GM12878 (cell line): ENCODE results near the gene PITPNC1.

Experiments used
- ATF7 ChIP-seq: fragments of 450-650 bp; IDR thresholded peaks from 2 replicates; pipeline ENCODE4 v1.6.1; 2016; ENCODE audit warnings: low read depth, mild to moderate bottlenecking
- CTCF ChIP-seq, 3 experiments: IDR thresholded peaks in 2 of 3; conservative IDR thresholded peaks in 1 of 3; 2 replicates each; pipeline ENCODE4 v1.5.1; 2011; ENCODE audit warnings: low read depth in 3 of 3, low read length in 3 of 3, mild to moderate bottlenecking in 3 of 3, control low read depth in 2 of 3, moderate library complexity in 2 of 3, inconsistent platforms in 1 of 3, mixed read lengths in 1 of 3; ENCODE audit not compliant: control insufficient read depth in 2 of 3, insufficient read depth in 1 of 3; ENCODE audit errors: extremely low read depth in 1 of 3
- EP300 ChIP-seq, 2 experiments: fragments of 150-350 bp in 1 of 2; IDR thresholded peaks; 2 replicates each; pipeline ENCODE4 v1.6.1; 2011 to 2012; ENCODE audit warnings: low read depth in 2 of 2, low read length in 2 of 2, borderline replicate concordance in 1 of 2, improper control_type of control experiment in 1 of 2, inconsistent platforms in 1 of 2; ENCODE audit not compliant: control insufficient read depth in 1 of 2
- MTA3 ChIP-seq: IDR thresholded peaks from 2 replicates; pipeline ENCODE4 v1.6.1; 2012; ENCODE audit warnings: low read length, inconsistent platforms, borderline replicate concordance
- MYC ChIP-seq: IDR thresholded peaks from 2 replicates; pipeline ENCODE4 v1.6.1; 2011; ENCODE audit warnings: mild to moderate bottlenecking, low read length, moderate library complexity, inconsistent platforms; ENCODE audit not compliant: insufficient read depth, insufficient replicate concordance, insufficient read length, severe bottlenecking
- NR2C2 ChIP-seq: IDR thresholded peaks from 2 replicates; pipeline ENCODE4 v1.6.1; 2011; ENCODE audit warnings: borderline replicate concordance, low read depth; ENCODE audit not compliant: control insufficient read depth, insufficient read length
- PML ChIP-seq: IDR thresholded peaks from 2 replicates; pipeline ENCODE4 v1.6.1; 2012; ENCODE audit warnings: low read length, inconsistent platforms
- POLR2A ChIP-seq: IDR thresholded peaks from 2 replicates; pipeline ENCODE4 v1.6.1; 2011; ENCODE audit warnings: low read depth, mild to moderate bottlenecking, low read length
- POLR2AphosphoS5 ChIP-seq: IDR thresholded peaks from 2 replicates; pipeline ENCODE4 v1.6.1; 2011; ENCODE audit warnings: mild to moderate bottlenecking, low read length, inconsistent platforms
- RCOR1 ChIP-seq: conservative IDR thresholded peaks from 2 replicates; pipeline ENCODE4 v1.6.1; 2012; ENCODE audit warnings: low read depth, low read length, improper control_type of control experiment
- SRF ChIP-seq, 2 experiments: IDR thresholded peaks; 2 replicates each; pipeline ENCODE4 v1.6.1; 2011; ENCODE audit warnings: low read depth in 2 of 2, low read length in 2 of 2, mild to moderate bottlenecking in 1 of 2, moderate library complexity in 1 of 2

DNA sequence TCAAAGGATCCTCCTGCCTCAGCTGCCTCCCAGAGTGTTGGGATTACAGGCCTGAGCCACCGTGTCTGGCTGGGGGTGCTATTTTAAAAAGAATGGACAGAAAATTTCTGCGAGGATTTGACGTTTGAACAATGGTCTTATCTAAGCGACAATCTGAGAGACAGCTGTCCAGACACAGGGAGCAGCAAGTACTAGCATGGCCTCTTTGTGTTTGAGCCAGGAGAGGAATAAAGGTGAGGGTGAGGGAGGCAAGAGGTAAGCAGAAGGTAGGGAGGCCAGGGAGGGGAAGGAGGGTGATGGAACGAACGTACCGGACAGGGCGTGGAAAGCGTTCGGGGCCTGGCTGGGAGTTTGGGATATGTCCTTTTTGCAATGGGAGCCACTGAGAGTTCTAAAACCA is 59.2 kb downstream of the PITPNC1 start:
- TF ChIP-seq CTCF (IDR thresholded peaks at IDR 0.05 in 2 of 3, conservative IDR thresholded peaks at IDR 0.05 in 1 of 3; ENCODE audit: control insufficient read depth in 2 of 3, extremely low read depth in 1 of 3, insufficient read depth in 1 of 3, low read depth in 3 of 3, low read length in 3 of 3) (no peak), ATF7 (no peak), POLR2A (no peak), PML (no peak), MYC (no peak), RCOR1 (no peak), MTA3 (no peak), NR2C2 (no peak), SRF (IDR thresholded peaks at IDR 0.05; ENCODE audit: low read depth in 2 of 2, low read length in 2 of 2) (no peak), EP300 (IDR thresholded peaks at IDR 0.05; ENCODE audit: borderline replicate concordance in 1 of 2, control insufficient read depth in 1 of 2, low read depth in 2 of 2, low read length in 2 of 2) (no peak), POLR2AphosphoS5 (no peak)
